ENCODE measurements around the gene KRTAP10-4. TPM values are rescaled to one million over a fixed set of nuclear protein-coding genes. Genes with fewer than 3 reads are reported as not detected.
"Not testable (repeated sequence)": the region's sequence is repeated elsewhere in the genome, so short reads cannot be mapped to it uniquely, and the experiment has no call there.

Gene KRTAP10-4
- polyA plus RNA-seq, 2 of the 4 experiments (the other 2 are of a cell fraction): not detected

DNA sequence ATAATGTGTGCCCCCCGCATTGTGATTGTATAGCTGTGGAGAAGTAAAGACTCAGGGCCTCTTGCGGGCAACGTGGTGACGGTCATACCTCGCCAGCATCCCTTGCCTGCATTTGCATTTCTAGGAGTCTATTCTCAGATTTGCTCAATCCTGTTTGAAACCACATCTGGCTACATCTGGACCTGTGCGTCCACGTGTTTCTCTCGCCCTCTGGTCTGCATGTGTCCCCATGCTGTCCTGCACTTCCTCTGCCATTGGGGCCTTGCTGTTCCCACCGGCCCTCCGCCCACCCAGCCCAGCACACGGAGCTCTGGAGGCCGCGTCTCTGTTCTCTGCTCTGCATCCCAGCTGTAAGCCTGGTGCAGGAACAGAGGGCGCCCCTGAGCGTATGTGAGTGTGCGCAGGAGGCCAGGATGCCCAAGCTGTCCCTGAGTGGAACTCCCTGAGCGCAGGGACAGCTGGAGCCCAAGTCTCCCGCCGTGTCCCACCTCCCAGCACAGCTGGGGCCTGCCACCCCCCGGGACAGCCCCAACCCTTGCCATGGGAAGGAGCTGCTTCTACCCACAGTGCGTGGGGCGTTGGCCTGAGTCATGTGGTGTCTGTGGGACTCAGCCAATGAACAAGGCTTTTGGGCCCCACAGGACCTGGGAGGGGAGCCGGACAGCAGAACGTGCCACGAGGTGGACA, 23.9 kb upstream of the KRTAP10-4 start:
- no peaks in the 10 kb centered on the region for H3K4me1 ChIP-seq
- ATAC-seq: no peak; a peak in 1 of 6 replicates
- H3K4me3 ChIP-seq: no peak overlapping the region
- DNase-seq (ENCODE audit: low read depth in 1 of 2, low spot score in 1 of 2): no peak
- H3K27ac ChIP-seq: no peak overlapping the region
- no peak for FAIRE-seq
- TF ChIP-seq NFE2L2 (conservative IDR thresholded peaks at IDR 0.05; ENCODE audit: low read length): no peak
- no peak for TF ChIP-seq RFX5 (IDR thresholded peaks at IDR 0.05)
- no peak for TF ChIP-seq HOXB13 (CRISPR knock-in tag; IDR thresholded peaks at IDR 0.05; ENCODE audit: low read depth)
- no peak for TF ChIP-seq EP300 (IDR thresholded peaks at IDR 0.05)
- no peak for TF ChIP-seq JUN (IDR thresholded peaks at IDR 0.05)
- no peak for TF ChIP-seq MAZ (IDR thresholded peaks at IDR 0.05; ENCODE audit: borderline replicate concordance, low read depth, low read length)
- CTCF ChIA-PET: interaction anchor here (1.5 kb wide), 1 partner anchor 25 kb away, joined by 4 read pairs; no protein-coding TSS in a partner anchor
- POLR2A ChIA-PET: no interaction called here
- no peak overlapping the region for H3K4me2 ChIP-seq
- H3K9me3 ChIP-seq: peaks cover 7% of the 10 kb centered on the region; the same call in 2 of the 3 replicates
- WGBS (ENCODE audit: missing lambda C conversion rate): 84% methylated on average over 12 of the region's 25 CpGs

GRCh38 chr21:44550285-44550684, 23.2 kb upstream of the KRTAP10-4 start:
- 63% methylated on average over 9 of the region's 17 CpGs for WGBS (ENCODE audit: missing lambda C conversion rate)
- H3K4me3 ChIP-seq; FAIRE-seq; H3K9me3 ChIP-seq; ATAC-seq; POLR2A ChIA-PET; H3K4me1 ChIP-seq; H3K4me2 ChIP-seq; H3K27ac ChIP-seq; DNase-seq (ENCODE audit: low read depth in 1 of 2, low spot score in 1 of 2): not testable (repeated sequence)
- CTCF ChIA-PET: interaction anchor here (1.5 kb wide), 1 partner anchor 24 kb away, joined by 4 read pairs; no protein-coding TSS in a partner anchor

- POLR2A ChIA-PET: no interaction called here
- ATAC-seq: no peak
- no peak for DNase-seq (ENCODE audit: low read depth in 1 of 2, low spot score in 1 of 2)
- TF ChIP-seq ZNF302 (CRISPR knock-in tag; IDR thresholded peaks at IDR 0.05): no peak
- no peak for TF ChIP-seq USF2 (IDR thresholded peaks at IDR 0.05)
- TF ChIP-seq HOXA7 (CRISPR knock-in tag; IDR thresholded peaks at IDR 0.05): no peak
- no peak for TF ChIP-seq BHLHE40 (IDR thresholded peaks at IDR 0.05; ENCODE audit: low read depth, low read length)
- no peak for TF ChIP-seq TFCP2L1 (CRISPR knock-in tag; IDR thresholded peaks at IDR 0.05)
- TF ChIP-seq EHMT2 (IDR thresholded peaks at IDR 0.05; ENCODE audit: low read depth): no peak
- CTCF ChIA-PET: interaction anchor here (1.5 kb wide), 1 partner anchor 24 kb away, joined by 4 read pairs; no protein-coding TSS in a partner anchor
- Histone ChIP-seq H3K9me3 (peaks cover 7% of the 10 kb centered on the region; the same call in 2 of the 3 replicates), H3K27ac (no peak overlapping the region), H3K4me2 (no peak overlapping the region), H3K4me1 (no peaks in the 10 kb centered on the region), H3K4me3 (no peak overlapping the region)
- 20% methylated on average over 1 of the region's 10 CpGs for WGBS (ENCODE audit: missing lambda C conversion rate)
- no peak for FAIRE-seq
These were observed 22.7 kb upstream of the KRTAP10-4 start for GRCh38 chr21:44550807-44551206.

- TF ChIP-seq SREBF2 (IDR thresholded peaks at IDR 0.05) (no peak), FOSB (CRISPR knock-in tag; IDR thresholded peaks at IDR 0.05) (no peak), HOXB13 (CRISPR knock-in tag; IDR thresholded peaks at IDR 0.05; ENCODE audit: low read depth) (no peak), POLR2A (IDR thresholded peaks at IDR 0.05; ENCODE audit: low read length) (no peak), RARB (CRISPR knock-in tag; IDR thresholded peaks at IDR 0.05) (no peak), PHF8 (IDR thresholded peaks at IDR 0.05; ENCODE audit: borderline replicate concordance, low read depth) (no peak), EHF (CRISPR knock-in tag; IDR thresholded peaks at IDR 0.05) (no peak), POLR2AphosphoS2 (conservative IDR thresholded peaks at IDR 0.05; ENCODE audit: low read length) (no peak), HES2 (IDR thresholded peaks at IDR 0.05) (no peak), ZFP36 (IDR thresholded peaks at IDR 0.05; ENCODE audit: borderline replicate concordance, partially characterized antibody) (no peak), CBX8 (IDR thresholded peaks at IDR 0.05) (no peak), FOSL2 (IDR thresholded peaks at IDR 0.05) (no peak), FOSL2 (CRISPR knock-in tag; IDR thresholded peaks at IDR 0.05) (no peak), MAFK (IDR thresholded peaks at IDR 0.05; ENCODE audit: partially characterized antibody) (no peak), CHD2 (IDR thresholded peaks at IDR 0.05; ENCODE audit: low read length, partially characterized antibody) (no peak)
- TF ChIP-seq, protein P1, sequence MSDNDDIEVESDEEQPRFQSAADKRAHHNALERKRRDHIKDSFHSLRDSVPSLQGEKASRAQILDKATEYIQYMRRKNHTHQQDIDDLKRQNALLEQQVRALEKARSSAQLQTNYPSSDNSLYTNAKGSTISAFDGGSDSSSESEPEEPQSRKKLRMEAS (IDR thresholded peaks at IDR 0.05): no peak
- CTCF ChIA-PET: interaction anchor here (1.5 kb wide), 1 partner anchor 23 kb away, joined by 4 read pairs; no protein-coding TSS in a partner anchor
- Histone ChIP-seq H3K9me3 (peaks cover 7% of the 10 kb centered on the region; the same call in 2 of the 3 replicates), H3K4me3 (no peak within 1 kb of the TSS), H3K27ac (no peak within 1 kb of the TSS), H3K4me2 (no peak within 1 kb of the TSS), H3K4me1 (no peaks in the 10 kb centered on the region)
- POLR2A ChIA-PET: no interaction called here
- 72% methylated on average over 10 of the region's 17 CpGs for WGBS (ENCODE audit: missing lambda C conversion rate)
- ATAC-seq (no peak), FAIRE-seq (no peak), DNase-seq (ENCODE audit: low read depth in 1 of 2, low spot score in 1 of 2) (no peak)
These were observed 22.1 kb upstream of the KRTAP10-4 start, which contains the start of gene KRTAP10-2 for GRCh38 chr21:44551340-44551961. TSS of gene KRTAP10-2 (minus strand) at chr21:44551505. CDS start at chr21:44551458, 47 bp downstream.

All from A549 (cell line).